Body of pancreas (tissue), 4 donors: ENCODE data around the gene TM7SF2.

Experiments
- CTCF ChIP-seq, 7 experiments: fragments of 450-650 bp in 4 of 7; fragments of 200-600 bp in 3 of 7; sonication (generic) in 3 of 7; IDR thresholded peaks; one replicate each; pipeline ENCODE4 v1.5.1; 2016 to 2019; ENCODE audit warnings: antibody characterized with exemption in 7 of 7
- POLR2A ChIP-seq, 3 donors: fragments of 450-650 bp; IDR thresholded peaks; one replicate each; pipeline ENCODE4 v1.6.1; 2016; ENCODE audit warnings: antibody characterized with exemption in 3 of 3, mild to moderate bottlenecking in 2 of 3

GRCh38 chr11:65066805-65067291 lies 44.8 kb upstream of the TM7SF2 start:
- TF ChIP-seq CTCF (IDR thresholded peaks at IDR 0.05) (no peak), POLR2A (IDR thresholded peaks at IDR 0.05) (no peak)
